K562 (cell line): Measurements from ENCODE around the gene ANKS3. TPM values are rescaled to one million over a fixed set of nuclear protein-coding genes. Genes with fewer than 3 reads are reported as not detected.
"Not testable (repeated sequence)": the region's sequence is repeated elsewhere in the genome, so short reads cannot be mapped to it uniquely, and the experiment has no call there.

Experiments
- ATAC-seq: fragments of 200-7000 bp; cut with Tn5 transposase; 3 replicates; pipeline ENCODE4 v1.9.1; 2020; ENCODE audit warnings: moderate library complexity
- BruUV-seq: library from RNA; stranded (reverse); fragments of 400-500 nt; replicated peaks from 2 replicates; lab custom pipeline; 2021; lab: Mats Ljungman, UMichigan
- CTCF ChIA-PET: fragments of 300-600 bp; formaldehyde crosslinking; extraction: SDS; loops from one replicate; lab custom pipeline; 2021; ENCODE audit warnings: low intra/inter-chr PET ratio; lab: Yijun Ruan, JAX
- POLR2A ChIA-PET: fragments of 300-600, 350-650 bp; sonication (Branson Sonifier 250); formaldehyde crosslinking; extraction: SDS; loops from one replicate; lab custom pipeline; 2021; ENCODE audit warnings: antibody characterized with exemption, inconsistent platforms; lab: Yijun Ruan, JAX
- DNase-seq, 4 experiments: peaks; one replicate each; pipeline versions ENCODE4 v3.0.0 to v3.0.0-alpha.2; 2011 to 2018; ENCODE audit warnings: low spot score in 3 of 4, mixed read lengths in 3 of 4; ENCODE audit errors: extremely low read depth in 1 of 4
- FAIRE-seq: peaks from 2 replicates; lab custom pipeline; 2011; peaks lifted over from hg19 to GRCh38; lab: Jason Lieb, UNC
- H2AFZ ChIP-seq: 2 replicates; pipeline ENCODE4 v1.6.0; 2011; ENCODE audit warnings: low read depth, low read length, control low read depth, inconsistent platforms
- H3K27ac ChIP-seq: fragments of 200-600 bp; 3 replicates; pipeline ENCODE4 v1.8.0; 2011; ENCODE audit warnings: low read depth, mild to moderate bottlenecking, control low read depth, inconsistent platforms, low read length, moderate library complexity, mixed read lengths; ENCODE audit errors: extremely low read depth
- H3K27me3 ChIP-seq, 2 experiments: fragments of 300-600 bp in 1 of 2; 2 replicates in 1 of 2; 3 replicates in 1 of 2; pipeline versions ENCODE4 v1.6.0 to v1.8.0; 2011; ENCODE audit warnings: inconsistent platforms in 2 of 2, low read length in 2 of 2, mild to moderate bottlenecking in 1 of 2, mixed read lengths in 1 of 2, moderate library complexity in 1 of 2; ENCODE audit not compliant: control insufficient read depth in 2 of 2, insufficient read depth in 2 of 2
- H3K36me3 ChIP-seq: fragments of 300-600 bp; 3 replicates; pipeline ENCODE4 v1.8.0; 2011; ENCODE audit warnings: mild to moderate bottlenecking, low read length, inconsistent platforms; ENCODE audit not compliant: control insufficient read depth, insufficient read depth
- H3K4me1 ChIP-seq, 2 experiments: fragments of 200-600 bp in 1 of 2; replicated peaks in 1 of 2; 2 replicates in 1 of 2; 3 replicates in 1 of 2; pipeline versions ENCODE4 v1.5.1 to v1.8.0; 2011; ENCODE audit warnings: inconsistent platforms in 2 of 2, low read length in 2 of 2, mild to moderate bottlenecking in 1 of 2, mixed read lengths in 1 of 2, moderate library complexity in 1 of 2; ENCODE audit not compliant: control insufficient read depth in 2 of 2, insufficient read depth in 2 of 2
- H3K4me2 ChIP-seq: 2 replicates; pipeline ENCODE4 v1.6.1; 2011; ENCODE audit warnings: low read length, control low read depth, inconsistent platforms, mixed read lengths; ENCODE audit not compliant: insufficient read depth
- H3K4me3 ChIP-seq: fragments of 200-600 bp; sonication (generic), shearing (Covaris generic); 2 replicates; pipeline ENCODE4 v1.5.1; 2016; ENCODE audit warnings: control low read depth, inconsistent platforms
- H3K79me2 ChIP-seq: fragments of 200-600 bp; 3 replicates; pipeline ENCODE4 v1.8.0; 2011; ENCODE audit warnings: low read length, inconsistent platforms; ENCODE audit not compliant: control insufficient read depth, insufficient read depth
- H3K9ac ChIP-seq, 2 experiments: 2 replicates each; pipeline versions ENCODE4 v1.6.0 to v1.6.1; 2011; ENCODE audit warnings: low read depth in 2 of 2, low read length in 2 of 2, control low read depth in 1 of 2, inconsistent platforms in 1 of 2, mild to moderate bottlenecking in 1 of 2, mixed read lengths in 1 of 2; ENCODE audit not compliant: insufficient read depth in 1 of 2
- H3K9me1 ChIP-seq: one replicate; pipeline ENCODE4 v1.6.0; 2011; ENCODE audit warnings: inconsistent platforms, mild to moderate bottlenecking, low read length, moderate library complexity; ENCODE audit not compliant: control insufficient read depth, insufficient read depth
- H3K9me3 ChIP-seq: replicated peaks from 2 replicates; pipeline ENCODE4 v1.5.1; 2011; ENCODE audit warnings: low read depth, low read length, inconsistent platforms; ENCODE audit not compliant: control insufficient read depth, insufficient read depth
- H4K20me1 ChIP-seq: replicated peaks from 2 replicates; pipeline ENCODE4 v1.6.1; 2011; ENCODE audit warnings: low read length, inconsistent platforms, mixed read lengths; ENCODE audit not compliant: control insufficient read depth, insufficient read depth
- HCFC1 ChIP-seq: IDR thresholded peaks from 2 replicates; pipeline ENCODE4 v1.6.1; 2012; ENCODE audit warnings: low read depth, low read length, improper control_type of control experiment
- KLF16 ChIP-seq: IDR thresholded peaks from 2 replicates; pipeline ENCODE4 v1.6.1; 2016; ENCODE audit warnings: antibody characterized with exemption
- L3MBTL2 ChIP-seq: fragments of 450-650 bp; IDR thresholded peaks from 2 replicates; pipeline ENCODE4 v1.6.1; 2016; ENCODE audit warnings: mild to moderate bottlenecking, moderate library complexity
- MNT ChIP-seq, 2 experiments: fragments of 450-650 bp; conservative IDR thresholded peaks; 2 replicates each; pipeline ENCODE4 v1.6.1; 2017; ENCODE audit warnings: mild to moderate bottlenecking in 2 of 2, moderate library complexity in 2 of 2
- MYC ChIP-seq, 2 experiments: fragments of 250-450 bp in 1 of 2; sonication (Bioruptor Pico) in 1 of 2; IDR thresholded peaks; 2 replicates each; pipeline versions ENCODE4 v1.5.1 to v1.6.1; 2012 to 2021; ENCODE audit warnings: low read depth in 2 of 2, borderline replicate concordance in 1 of 2, improper control_type of control experiment in 1 of 2, low read length in 1 of 2, mild to moderate bottlenecking in 1 of 2, moderate library complexity in 1 of 2
- NFIC ChIP-seq: fragments of 450-650 bp; IDR thresholded peaks from 2 replicates; pipeline ENCODE4 v1.6.1; 2017; ENCODE audit warnings: mild to moderate bottlenecking, inconsistent platforms
- PRDM10 ChIP-seq: fragments of 450-650 bp; IDR thresholded peaks from 2 replicates; pipeline ENCODE4 v1.6.1; 2018; ENCODE audit not compliant: partially characterized antibody
- RB1 ChIP-seq: fragments of 450-650 bp; IDR thresholded peaks from 2 replicates; pipeline ENCODE4 v1.6.1; 2017; ENCODE audit warnings: low read depth, mild to moderate bottlenecking
- STAG1 ChIP-seq: sonication (generic); formaldehyde crosslinking; IDR thresholded peaks from 2 replicates; pipeline ENCODE4 v1.5.0; 2020; ENCODE audit warnings: missing genetic modification reagents, borderline replicate concordance
- YY1 ChIP-seq, 3 experiments: IDR thresholded peaks; 2 replicates each; pipeline ENCODE4 v1.6.1; 2011; ENCODE audit warnings: low read length in 2 of 3, mild to moderate bottlenecking in 2 of 3, moderate library complexity in 2 of 3, borderline replicate concordance in 1 of 3, control low read depth in 1 of 3, low read depth in 1 of 3; ENCODE audit not compliant: insufficient read depth in 3 of 3, insufficient replicate concordance in 2 of 3, control insufficient read depth in 1 of 3, insufficient read length in 1 of 3; ENCODE audit errors: extremely low read depth in 1 of 3
- ZHX1 ChIP-seq: fragments of 150-350 bp; conservative IDR thresholded peaks from 2 replicates; pipeline ENCODE4 v1.6.1; 2014; ENCODE audit warnings: low read length
- WGBS: fragments of 100-300 bp; shearing (Covaris generic); methylation state at CpG from one replicate; pipeline ENCODE4 v1.1.6; 2016; ENCODE audit warnings: low coverage, mixed read lengths; ENCODE audit not compliant: insufficient coverage; ENCODE audit errors: missing lambda C conversion rate; 5-methylcytosine and 5-hydroxymethylcytosine counted together
- in situ Hi-C: fragments of 300-500 bp; cut with MboI; formaldehyde crosslinking; loops from 4 replicates; pipeline ENCODE4 v1.15.0; 2018; ENCODE audit warnings: inconsistent platforms, mixed read lengths
- intact Hi-C: fragments of 100-400 bp; cut with micrococcal nuclease; formaldehyde crosslinking; loops from 2 replicates; pipeline ENCODE4 v1.14.2; 2022
- polyA plus RNA-seq, 8 experiments: library from polyadenylated mRNA; depleted of rRNA in 4 of 8; stranded (reverse) in 5 of 8; unstranded in 3 of 8; fragments of >200 nt; fragmentation: Nextera tagmentation in 2 of 8; fragmentation: Illumina TruSeq in 1 of 8; extraction: Ambion mirVana in 2 of 8; extraction: Trizol in 1 of 8; gene quantifications; 2 replicates each; pipeline versions ENCODE4 v1.2.1 to v1.2.3, GENCODE V29; 2011 to 2014; ENCODE audit warnings: inconsistent platforms in 1 of 8, missing spikeins in 1 of 8
- total RNA-seq, 7 experiments: library from RNA; depleted of rRNA in 6 of 7; stranded (reverse); fragments of >200 nt in 6 of 7; fragmentation: Illumina TruSeq in 2 of 7; extraction: Trizol in 2 of 7; gene quantifications; 2 replicates each; pipeline versions ENCODE4 v1.2.1 to v1.2.3, GENCODE V29; 2011 to 2021; ENCODE audit warnings: low replicate concordance in 1 of 7

The ANKS3 gene
- total and polyA plus RNA-seq, 9 of the 15 experiments (the other 6 are each of a cell fraction or from before 2014, with no cell fraction given) = 0.43 to 25.7 (median 14.8) TPM

- ATAC-seq (peak; percentile 98), FAIRE-seq (peak; percentile 80), DNase-seq (peak; percentile 83 to 94 (median 88))
- 71% methylated on average over 13 of the region's 15 CpGs for WGBS
- CTCF ChIA-PET = interaction anchor here (0.6 to 0.7 kb wide), 3 partner anchors 10 to 133 kb away, joined by 3 read pairs; partner anchors contain the start of gene ANKS3
- peaks cover 52% of the 10 kb centered on the region; the same call in 1 of the 3 replicates for H3K36me3 ChIP-seq
- H3K27ac ChIP-seq = 0 out of 3 replicates have a peak overlapping the region, but pooled peaks have one; percentile 59
- H4K20me1 ChIP-seq; H3K27me3 ChIP-seq; intact Hi-C loops; H3K4me3 ChIP-seq; H3K9me1 ChIP-seq; BruUV-seq; H3K9me3 ChIP-seq; in situ Hi-C loops; H3K4me2 ChIP-seq; TF ChIP-seq MYC (CRISPR knock-in tag; IDR thresholded peaks at IDR 0.05; ENCODE audit: borderline replicate concordance, low read depth): not testable (repeated sequence)
- peak overlapping the region in 1 of 2 experiments; percentile 54; a peak in 1 of 4 replicates for H3K9ac ChIP-seq
- peaks cover 26% of the 10 kb centered on the region for H3K79me2 ChIP-seq
- peak overlapping the region; percentile 59 for H2AFZ ChIP-seq
- H3K4me1 ChIP-seq = peaks cover 0 to 18% of the 10 kb centered on the region in 2 experiments; a peak in 3 of 5 replicates
- POLR2A ChIA-PET = interaction anchor here (0.6 to 1.8 kb wide), 5 partner anchors 10 to 245 kb away, joined by 3 to 6 read pairs (median 4); partner anchors contain the start of gene NUDT16L1
- TF ChIP-seq MNT (conservative IDR thresholded peaks at IDR 0.05) = peak in 1 of 2 experiments; percentile 79
- TF ChIP-seq YY1 (IDR thresholded peaks at IDR 0.05; ENCODE audit: borderline replicate concordance in 1 of 3, control insufficient read depth in 1 of 3, extremely low read depth in 1 of 3, insufficient read depth in 3 of 3, insufficient read length in 1 of 3, insufficient replicate concordance in 2 of 3, low read depth in 1 of 3, low read length in 2 of 3) = peak in 2 of 3 experiments; percentile 55 to 81
- TF ChIP-seq RB1 = peak; percentile 55; the same call in 1 of the 2 replicates
- 0 out of 2 replicates have a peak, but pooled peaks have one; percentile 32 for TF ChIP-seq HCFC1
- TF ChIP-seq PRDM10 = peak; percentile 27
- TF ChIP-seq KLF16 = 0 out of 2 replicates have a peak, but pooled peaks have one; percentile 41
- 0 out of 2 replicates have a peak, but pooled peaks have one; percentile 12 for TF ChIP-seq STAG1 (CRISPR knock-in tag)
- TF ChIP-seq ZHX1 = 0 out of 2 replicates have a peak, but pooled peaks have one; percentile 25
- peak; percentile 87 for TF ChIP-seq L3MBTL2
- TF ChIP-seq NFIC = peak; percentile 98
- peak; percentile 91 for TF ChIP-seq MYC (IDR thresholded peaks at IDR 0.05; ENCODE audit: low read depth, low read length)
These were observed 83.5 kb downstream of the ANKS3 start for GRCh38 chr16:4650443-4651074.
